ENCODE measurements around the gene DLGAP3.
"Not testable (repeated sequence)": the region's sequence is repeated elsewhere in the genome, so short reads cannot be mapped to it uniquely, and the experiment has no call there.

DLGAP3 gene

DNA sequence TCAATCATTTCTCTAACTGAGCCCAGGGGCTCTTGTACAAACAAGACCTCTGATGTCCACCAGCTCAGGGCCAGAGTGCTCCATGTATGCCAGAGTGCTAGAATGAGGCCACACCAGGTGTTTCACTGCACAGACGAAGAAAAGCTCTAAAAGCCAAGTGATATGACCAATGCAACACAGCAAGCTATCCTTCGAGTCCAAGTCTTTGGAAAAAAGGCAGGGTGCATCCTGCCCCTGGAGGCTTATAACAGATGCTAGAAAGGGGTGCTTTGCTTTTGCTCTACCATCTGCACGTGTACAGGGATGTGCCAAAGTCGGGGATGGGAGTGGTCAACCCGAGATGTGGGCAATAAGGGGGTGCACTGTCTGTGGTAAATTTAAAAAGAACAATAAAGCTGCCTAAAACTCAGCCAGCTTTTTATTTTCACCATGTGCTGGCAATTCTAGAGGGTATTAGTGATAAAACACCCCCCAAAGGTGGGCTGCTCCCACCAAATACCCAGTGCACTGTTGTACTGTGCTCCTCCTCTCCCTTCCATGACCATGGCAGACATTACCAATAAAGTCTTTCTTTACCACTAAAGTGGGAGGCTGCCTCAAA, 102.0 kb downstream of the DLGAP3 start:
- Histone ChIP-seq H3K9me3 (ENCODE audit: control insufficient read depth, low read length) (no peaks in the 10 kb centered on the region), H3K36me3 (ENCODE audit: control insufficient read depth, insufficient read depth, low read length) (no peaks in the 10 kb centered on the region), H3K27ac (ENCODE audit: insufficient read depth, low read length, poor library complexity, severe bottlenecking) (no peak overlapping the region), H3K4me1 (ENCODE audit: control insufficient read depth, insufficient read depth, low read length, poor library complexity, severe bottlenecking) (no peaks in the 10 kb centered on the region), H3K27me3 (replicated peaks; ENCODE audit: control insufficient read depth, insufficient read depth, low read length, poor library complexity, severe bottlenecking) (no peaks in the 10 kb centered on the region), H3K4me3 (ENCODE audit: insufficient read depth, low read depth, low read length, poor library complexity, severe bottlenecking) (no peak overlapping the region)
- no peak for DNase-seq

DNA sequence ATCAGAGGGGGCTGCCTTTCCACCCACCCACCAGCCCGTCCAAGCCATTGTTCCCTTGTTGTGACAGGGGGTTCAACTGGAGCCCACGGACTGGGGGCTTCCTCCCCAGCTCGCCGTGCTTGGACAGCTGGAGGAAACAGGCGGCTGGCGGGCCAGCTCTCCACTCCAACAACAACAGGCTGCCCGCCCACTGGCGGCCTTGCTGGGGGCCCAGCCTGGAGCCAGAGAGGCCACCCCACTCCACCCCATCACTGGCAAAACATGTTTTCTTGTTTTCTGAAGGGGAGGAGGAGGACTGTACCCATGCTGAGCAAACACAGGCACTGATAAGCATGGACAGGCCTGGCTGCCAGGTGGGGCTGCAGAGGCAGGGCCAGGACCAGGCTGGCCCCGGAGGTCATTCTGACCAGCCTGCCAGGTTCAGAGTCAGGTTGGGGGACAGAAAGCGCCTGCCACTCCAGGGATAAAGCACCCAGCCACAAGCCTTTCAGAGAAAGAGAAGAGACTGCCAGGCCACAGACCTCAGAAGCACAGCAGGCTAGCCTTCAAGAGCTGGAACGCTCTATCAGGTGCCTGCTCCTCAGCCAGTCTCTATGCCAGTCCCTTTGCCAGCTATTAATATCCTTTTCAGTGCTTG, 103.9 kb downstream of the DLGAP3 start:
- Histone ChIP-seq H3K9me3 (ENCODE audit: control insufficient read depth, low read length) (no peaks in the 10 kb centered on the region), H3K27ac (ENCODE audit: insufficient read depth, low read length, poor library complexity, severe bottlenecking) (no peak overlapping the region), H3K4me3 (ENCODE audit: insufficient read depth, low read depth, low read length, poor library complexity, severe bottlenecking) (no peak overlapping the region), H3K36me3 (ENCODE audit: control insufficient read depth, insufficient read depth, low read length) (no peaks in the 10 kb centered on the region), H3K4me1 (ENCODE audit: control insufficient read depth, insufficient read depth, low read length, poor library complexity, severe bottlenecking) (no peaks in the 10 kb centered on the region), H3K27me3 (replicated peaks; ENCODE audit: control insufficient read depth, insufficient read depth, low read length, poor library complexity, severe bottlenecking) (no peaks in the 10 kb centered on the region)
- DNase-seq, result no peak

DNA sequence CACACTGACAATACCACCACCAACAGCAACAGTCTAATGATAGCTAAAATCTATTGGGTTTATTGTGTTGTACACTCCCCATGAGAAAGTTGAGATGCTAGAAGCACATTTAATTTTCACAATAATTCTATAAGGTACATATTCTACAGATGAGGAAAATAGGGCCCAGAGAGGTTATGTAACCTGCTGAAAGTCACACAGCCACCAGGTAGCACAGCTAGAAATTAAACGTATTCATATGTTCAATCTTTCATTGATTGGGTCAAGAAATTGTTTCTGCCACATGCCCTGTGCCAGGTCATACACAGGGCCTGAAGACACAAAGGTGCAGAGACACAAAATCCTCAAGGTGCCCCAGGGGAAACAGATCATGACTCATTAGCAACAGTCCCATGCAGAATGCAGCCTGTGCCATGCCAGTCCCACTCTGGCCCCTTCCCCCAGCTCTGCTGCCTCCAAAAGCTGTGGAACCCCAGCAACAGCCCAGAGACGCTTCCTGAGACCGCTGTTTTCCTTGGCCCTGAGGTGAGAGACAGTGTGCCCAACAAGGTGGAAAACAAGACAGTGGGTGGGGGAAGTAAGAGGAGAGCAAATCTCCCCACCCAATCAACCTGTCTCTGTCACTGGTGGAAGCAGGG, 104.5 kb downstream of the DLGAP3 start:
- no peak for DNase-seq
- Histone ChIP-seq H3K4me3 (ENCODE audit: insufficient read depth, low read depth, low read length, poor library complexity, severe bottlenecking) (no peak overlapping the region), H3K4me1 (ENCODE audit: control insufficient read depth, insufficient read depth, low read length, poor library complexity, severe bottlenecking) (no peaks in the 10 kb centered on the region), H3K9me3 (ENCODE audit: control insufficient read depth, low read length) (no peaks in the 10 kb centered on the region), H3K27me3 (replicated peaks; ENCODE audit: control insufficient read depth, insufficient read depth, low read length, poor library complexity, severe bottlenecking) (no peaks in the 10 kb centered on the region), H3K27ac (ENCODE audit: insufficient read depth, low read length, poor library complexity, severe bottlenecking) (no peak overlapping the region), H3K36me3 (ENCODE audit: control insufficient read depth, insufficient read depth, low read length) (no peaks in the 10 kb centered on the region)

DNA sequence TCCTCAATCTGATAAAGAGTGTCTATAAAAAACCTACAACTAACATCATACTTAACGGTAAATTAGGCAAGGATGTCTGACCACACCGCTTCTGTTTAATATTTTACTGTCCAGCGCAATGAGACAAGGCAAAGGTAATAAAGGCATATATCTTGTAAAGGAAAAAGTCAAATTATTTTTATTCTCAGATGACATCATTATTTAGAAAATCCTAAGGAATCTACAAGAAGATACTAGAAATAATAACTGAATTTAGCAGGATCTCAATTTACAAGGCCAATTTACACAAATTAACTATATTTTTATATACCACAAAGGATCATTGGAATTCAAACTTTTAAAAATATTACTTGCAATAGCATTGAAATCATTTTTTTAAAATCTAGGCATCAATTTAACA, 107.2 kb downstream of the DLGAP3 start:
- H3K36me3 ChIP-seq (ENCODE audit: control insufficient read depth, insufficient read depth, low read length), result no peaks in the 10 kb centered on the region
- no peaks in the 10 kb centered on the region for H3K4me1 ChIP-seq (ENCODE audit: control insufficient read depth, insufficient read depth, low read length, poor library complexity, severe bottlenecking)
- no peak overlapping the region for H3K4me3 ChIP-seq (ENCODE audit: insufficient read depth, low read depth, low read length, poor library complexity, severe bottlenecking)
- DNase-seq, result no peak
- no peaks in the 10 kb centered on the region for H3K9me3 ChIP-seq (ENCODE audit: control insufficient read depth, low read length)
- H3K27ac ChIP-seq (ENCODE audit: insufficient read depth, low read length, poor library complexity, severe bottlenecking), result no peak overlapping the region
- H3K27me3 ChIP-seq (replicated peaks; ENCODE audit: control insufficient read depth, insufficient read depth, low read length, poor library complexity, severe bottlenecking), result no peaks in the 10 kb centered on the region

DNA sequence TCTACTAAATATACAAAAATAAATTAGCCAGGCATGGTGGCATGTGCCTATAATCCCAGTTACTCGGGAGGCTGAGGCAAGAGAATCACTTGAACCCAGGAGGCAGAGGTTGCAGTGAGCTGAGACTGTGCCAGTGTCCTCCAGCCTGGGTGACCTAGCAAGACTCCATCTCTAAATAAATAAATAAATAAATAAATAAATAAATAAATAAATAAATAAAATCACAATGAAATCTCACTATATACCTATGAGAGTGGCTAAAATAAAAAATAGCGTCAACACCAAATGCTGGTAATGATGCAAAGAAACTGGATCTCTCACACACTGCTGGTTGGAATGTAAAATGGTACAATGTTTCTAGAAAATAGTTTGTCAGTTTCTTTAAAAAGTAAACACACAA, 110.6 kb downstream of the DLGAP3 start:
- not testable (repeated sequence) for DNase-seq; H3K4me1 ChIP-seq (ENCODE audit: control insufficient read depth, insufficient read depth, low read length, poor library complexity, severe bottlenecking); H3K4me3 ChIP-seq (ENCODE audit: insufficient read depth, low read depth, low read length, poor library complexity, severe bottlenecking); H3K36me3 ChIP-seq (ENCODE audit: control insufficient read depth, insufficient read depth, low read length); H3K27me3 ChIP-seq (replicated peaks; ENCODE audit: control insufficient read depth, insufficient read depth, low read length, poor library complexity, severe bottlenecking); H3K27ac ChIP-seq (ENCODE audit: insufficient read depth, low read length, poor library complexity, severe bottlenecking); H3K9me3 ChIP-seq (ENCODE audit: control insufficient read depth, low read length)

DNA sequence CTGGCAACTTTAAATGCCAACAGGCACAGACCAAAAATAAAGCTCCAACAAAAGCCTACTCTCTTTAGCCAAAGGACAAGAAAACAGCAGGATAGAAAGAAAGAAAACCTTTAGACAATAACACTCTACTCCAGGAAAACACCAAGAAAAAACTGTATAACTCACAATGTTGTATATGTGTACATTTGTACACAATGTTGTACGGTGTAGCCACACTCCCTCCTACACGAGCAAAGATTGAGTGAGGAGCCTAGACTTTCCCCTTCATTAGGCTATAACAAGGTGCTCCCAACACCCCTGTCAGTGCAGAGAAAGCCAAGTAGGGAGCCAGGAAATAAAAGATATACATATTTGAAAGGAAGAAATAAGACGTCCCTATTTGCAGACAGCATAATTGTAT, 112.7 kb downstream of the DLGAP3 start:
- no peaks in the 10 kb centered on the region for H3K27me3 ChIP-seq (replicated peaks; ENCODE audit: control insufficient read depth, insufficient read depth, low read length, poor library complexity, severe bottlenecking)
- no peaks in the 10 kb centered on the region for H3K4me1 ChIP-seq (ENCODE audit: control insufficient read depth, insufficient read depth, low read length, poor library complexity, severe bottlenecking)
- H3K9me3 ChIP-seq (ENCODE audit: control insufficient read depth, low read length), result no peaks in the 10 kb centered on the region
- H3K36me3 ChIP-seq (ENCODE audit: control insufficient read depth, insufficient read depth, low read length), result no peaks in the 10 kb centered on the region
- DNase-seq, result no peak
- H3K4me3 ChIP-seq (ENCODE audit: insufficient read depth, low read depth, low read length, poor library complexity, severe bottlenecking), result no peak overlapping the region
- no peak overlapping the region for H3K27ac ChIP-seq (ENCODE audit: insufficient read depth, low read length, poor library complexity, severe bottlenecking)

DNA sequence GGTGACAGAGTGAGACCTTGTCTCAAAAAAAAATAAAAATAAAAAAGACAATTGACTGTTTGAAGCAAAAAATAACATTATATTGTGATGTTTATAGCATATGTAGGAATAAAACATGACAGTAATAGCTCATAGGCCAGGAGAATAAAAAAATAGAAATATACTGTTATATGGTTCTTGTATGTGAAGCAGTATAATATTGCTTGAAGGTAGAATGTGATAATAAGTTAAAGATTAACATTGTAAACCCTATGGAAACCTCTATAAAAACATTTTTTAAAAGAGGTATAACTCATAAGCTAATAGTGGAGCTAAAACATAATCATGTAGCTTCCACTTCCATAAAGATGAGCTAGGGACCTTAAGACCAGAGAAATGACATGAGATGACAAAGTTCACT, 113.1 kb downstream of the DLGAP3 start:
- Histone ChIP-seq H3K9me3 (ENCODE audit: control insufficient read depth, low read length) (no peaks in the 10 kb centered on the region), H3K4me3 (ENCODE audit: insufficient read depth, low read depth, low read length, poor library complexity, severe bottlenecking) (no peak overlapping the region), H3K4me1 (ENCODE audit: control insufficient read depth, insufficient read depth, low read length, poor library complexity, severe bottlenecking) (no peaks in the 10 kb centered on the region), H3K27ac (ENCODE audit: insufficient read depth, low read length, poor library complexity, severe bottlenecking) (no peak overlapping the region), H3K36me3 (ENCODE audit: control insufficient read depth, insufficient read depth, low read length) (no peaks in the 10 kb centered on the region), H3K27me3 (replicated peaks; ENCODE audit: control insufficient read depth, insufficient read depth, low read length, poor library complexity, severe bottlenecking) (no peaks in the 10 kb centered on the region)
- DNase-seq, result no peak

Measured in effector memory CD4-positive, alpha-beta T cell (primary cell).